ENCODE results near the gene SLC16A9. TPM values are rescaled to one million over a fixed set of nuclear protein-coding genes. Genes with fewer than 3 reads are reported as not detected.
"Not testable (repeated sequence)": the region's sequence is repeated elsewhere in the genome, so short reads cannot be mapped to it uniquely, and the experiment has no call there.

Gene SLC16A9
- total RNA-seq, 1 donor = 1.5 TPM

- DNase-seq (ENCODE audit: low read depth) = no peak
- TF ChIP-seq CTCF (IDR thresholded peaks at IDR 0.05; ENCODE audit: insufficient read depth, low read length) = no peak
Measured at GRCh38 chr10:59748834-59749233, 39.2 kb upstream of the SLC16A9 start.

DNA sequence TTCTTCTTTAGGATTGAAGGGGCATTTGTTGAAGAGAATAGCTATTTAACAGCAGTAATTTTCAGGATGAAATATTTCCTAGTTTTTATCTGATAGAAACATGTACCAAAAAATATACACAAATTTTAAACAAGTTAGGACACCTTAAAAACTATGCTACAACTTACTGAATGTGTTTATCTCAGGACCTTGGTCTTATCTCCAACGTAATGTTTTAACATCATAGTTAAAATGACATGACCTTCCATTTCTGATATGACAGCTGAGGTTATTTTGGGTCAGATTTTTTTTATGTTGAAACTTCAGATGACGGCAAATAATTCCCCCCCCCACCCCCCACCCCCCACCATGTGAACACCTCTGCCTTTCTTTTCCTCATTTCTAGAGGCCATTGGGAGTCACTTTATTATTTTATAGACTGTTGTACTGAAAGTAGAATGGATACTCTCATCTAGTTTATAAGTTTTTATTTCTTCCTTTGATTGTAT lies 35.6 kb upstream of the SLC16A9 start:
- TF ChIP-seq CTCF (IDR thresholded peaks at IDR 0.05; ENCODE audit: insufficient read depth, low read length) = no peak
- no peak for DNase-seq (ENCODE audit: low read depth)
- no peak overlapping the region for H3K4me3 ChIP-seq (ENCODE audit: low read depth, low read length)

More at GRCh38 chr10:59748834-59749233, 39.2 kb upstream of the SLC16A9 start:
- no peak overlapping the region for H3K4me3 ChIP-seq (ENCODE audit: low read depth, low read length)

GRCh38 chr10:59744762-59745161 lies 35.1 kb upstream of the SLC16A9 start:
- not testable (repeated sequence) for DNase-seq (ENCODE audit: low read depth); H3K4me3 ChIP-seq (ENCODE audit: low read depth, low read length)

DNA sequence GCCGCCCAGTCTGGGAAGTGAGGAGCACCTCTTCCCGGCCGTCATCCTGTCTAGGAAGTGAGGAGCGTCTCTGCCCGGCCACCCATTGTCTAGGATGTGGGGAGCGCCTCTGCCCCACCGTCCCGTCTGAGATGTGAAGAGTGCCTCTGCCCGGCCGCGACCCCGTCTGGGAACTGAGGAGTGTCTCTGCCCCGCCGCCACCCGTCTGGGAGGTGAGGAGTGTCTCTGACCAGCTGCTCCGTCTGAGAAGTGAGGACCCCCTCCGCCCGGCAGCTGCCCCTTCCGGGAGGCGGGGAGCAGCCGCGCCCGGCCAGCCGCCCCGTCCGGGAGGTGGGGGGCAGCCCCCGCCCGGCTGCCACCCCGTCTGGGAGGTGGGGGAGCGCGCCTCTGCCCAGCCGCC lies 34.5 kb upstream of the SLC16A9 start:
- H3K4me3 ChIP-seq (ENCODE audit: low read depth, low read length); DNase-seq (ENCODE audit: low read depth): not testable (repeated sequence)

GRCh38 chr10:59741583-59741982 lies 31.9 kb upstream of the SLC16A9 start:
- no peak for DNase-seq (ENCODE audit: low read depth)
- no peak for TF ChIP-seq CTCF (IDR thresholded peaks at IDR 0.05; ENCODE audit: insufficient read depth, low read length)
- H3K4me3 ChIP-seq (ENCODE audit: low read depth, low read length) = no peak overlapping the region

- no peak overlapping the region for H3K4me3 ChIP-seq (ENCODE audit: low read depth, low read length)
- no peak for DNase-seq (ENCODE audit: low read depth)
- TF ChIP-seq CTCF (IDR thresholded peaks at IDR 0.05; ENCODE audit: insufficient read depth, low read length) = no peak
Measured at GRCh38 chr10:59741048-59741447, 31.4 kb upstream of the SLC16A9 start.

GRCh38 chr10:59736749-59737148 lies 27.1 kb upstream of the SLC16A9 start:
- no peak for DNase-seq (ENCODE audit: low read depth)
- TF ChIP-seq CTCF (IDR thresholded peaks at IDR 0.05; ENCODE audit: insufficient read depth, low read length) = no peak
- H3K4me3 ChIP-seq (ENCODE audit: low read depth, low read length) = no peak overlapping the region

- TF ChIP-seq CTCF (IDR thresholded peaks at IDR 0.05; ENCODE audit: insufficient read depth, low read length) = no peak
- DNase-seq (ENCODE audit: low read depth) = no peak
- H3K4me3 ChIP-seq (ENCODE audit: low read depth, low read length) = no peak overlapping the region
Measured at GRCh38 chr10:59735296-59735695, 25.6 kb upstream of the SLC16A9 start.

Measured in fibroblast of the aortic adventitia (primary cell).